ENCODE data around the gene MRPS27.

GRCh38 chr5:72182686-72183085, 137.4 kb downstream of the MRPS27 start:
- TF ChIP-seq CTCF (conservative IDR thresholded peaks at IDR 0.05 in 1 of 2, IDR thresholded peaks at IDR 0.05 in 1 of 2; ENCODE audit: extremely low read depth in 1 of 2, insufficient read depth in 1 of 2, low read depth in 1 of 2, low read length in 2 of 2) (no peak), EZH2 (IDR thresholded peaks at IDR 0.05; ENCODE audit: borderline replicate concordance, low read length) (no peak)

All from mammary epithelial cell (primary cell).